Stromal cell of bone marrow (primary cell): ENCODE results near the gene B4GALNT3.

Experiments used
- DNase-seq: peaks from one replicate; pipeline ENCODE4 v3.0.0-alpha.2; 2012; ENCODE audit warnings: low read depth

The B4GALNT3 gene

DNA sequence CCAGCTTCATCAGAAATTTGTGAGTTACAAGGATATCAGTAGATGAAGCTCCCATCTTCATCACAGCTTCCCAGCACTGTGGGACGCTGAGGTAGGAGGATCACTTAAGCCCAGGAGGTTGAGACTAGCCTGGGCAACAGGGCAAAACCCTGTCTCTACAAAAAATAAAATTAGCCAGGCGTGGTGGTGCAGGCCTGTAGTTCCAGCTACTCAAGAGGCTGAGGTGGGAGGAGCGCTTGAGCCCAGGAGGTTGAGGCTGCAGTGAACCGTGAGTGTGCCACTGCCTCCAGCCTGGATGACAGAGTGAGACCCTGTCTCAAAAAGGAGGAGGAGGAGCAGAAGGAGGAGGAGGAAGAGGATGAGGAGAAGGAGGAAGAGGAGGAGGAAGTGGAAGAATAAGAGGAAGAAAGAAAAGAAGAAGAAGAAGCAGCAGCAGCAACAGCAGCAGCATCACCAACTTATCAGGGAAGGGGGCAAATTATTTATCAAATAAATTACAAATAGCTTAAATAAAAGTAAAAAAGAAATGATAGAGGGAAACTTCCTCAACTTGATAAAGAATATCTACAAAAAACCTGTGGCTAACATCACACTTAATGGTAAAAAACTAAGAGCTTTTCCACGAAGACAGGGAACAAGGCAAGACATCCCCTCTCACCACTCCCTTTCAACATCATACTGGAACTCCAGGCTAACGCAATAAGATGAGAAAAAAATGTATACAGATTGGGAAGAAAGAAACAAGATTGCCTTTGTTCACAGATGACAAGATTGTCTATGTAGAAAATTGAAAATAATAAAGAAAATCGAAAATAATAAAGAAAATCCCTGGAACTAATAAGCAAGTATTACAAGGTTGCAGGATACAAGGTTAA is 133.9 kb downstream of the B4GALNT3 start:
- no peak for DNase-seq

DNA sequence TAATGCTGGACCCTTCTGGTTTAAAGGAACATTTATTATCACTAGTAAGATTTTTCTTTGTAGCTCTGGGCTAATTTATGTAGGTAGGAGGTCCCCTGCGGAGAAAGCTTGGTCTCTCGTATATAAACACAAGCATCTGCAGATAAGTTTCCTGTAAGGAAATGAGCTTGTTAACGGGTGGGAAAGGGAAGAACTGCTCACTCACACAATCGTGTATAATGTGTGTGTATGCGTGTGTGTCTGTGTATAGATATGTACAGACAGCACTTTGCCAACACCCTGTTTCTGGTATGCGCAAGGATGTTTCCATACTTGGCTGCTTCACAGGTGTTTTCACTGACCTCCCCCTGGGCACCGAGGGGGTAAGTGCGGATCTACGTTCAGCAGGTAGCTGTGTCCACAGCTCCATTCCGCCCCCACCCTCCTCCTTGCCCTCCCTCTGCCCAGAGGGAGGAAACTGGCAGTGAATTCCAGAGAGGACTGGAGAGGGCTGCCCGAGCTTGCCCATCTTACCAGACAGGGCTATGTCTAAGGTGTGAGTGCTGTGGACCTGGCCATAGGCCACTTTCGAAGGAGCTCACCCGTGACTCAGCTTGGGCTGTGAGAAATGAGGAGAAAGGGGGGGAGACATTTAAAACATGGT is 138.3 kb downstream of the B4GALNT3 start:
- no peak for DNase-seq

DNA sequence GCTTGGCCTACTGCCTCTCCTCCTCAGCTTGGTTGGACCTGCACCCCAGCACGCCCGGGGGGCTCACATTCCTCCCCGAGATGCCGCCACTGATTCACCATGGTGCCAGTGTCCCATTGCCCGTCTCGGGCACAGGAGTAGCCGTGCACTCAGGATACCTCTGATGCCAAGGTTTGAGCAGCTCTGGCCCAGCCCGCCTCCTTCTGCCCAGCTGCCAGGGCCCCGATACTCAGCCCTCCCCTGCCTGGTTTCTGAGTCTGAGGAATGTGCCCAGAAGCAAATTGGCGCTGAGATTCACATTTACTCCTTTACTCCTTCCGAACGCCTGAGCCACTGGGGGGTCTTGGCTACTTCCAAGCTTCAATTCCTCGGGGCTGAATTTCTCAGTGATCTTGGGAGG is 140.0 kb downstream of the B4GALNT3 start:
- DNase-seq: no peak

DNA sequence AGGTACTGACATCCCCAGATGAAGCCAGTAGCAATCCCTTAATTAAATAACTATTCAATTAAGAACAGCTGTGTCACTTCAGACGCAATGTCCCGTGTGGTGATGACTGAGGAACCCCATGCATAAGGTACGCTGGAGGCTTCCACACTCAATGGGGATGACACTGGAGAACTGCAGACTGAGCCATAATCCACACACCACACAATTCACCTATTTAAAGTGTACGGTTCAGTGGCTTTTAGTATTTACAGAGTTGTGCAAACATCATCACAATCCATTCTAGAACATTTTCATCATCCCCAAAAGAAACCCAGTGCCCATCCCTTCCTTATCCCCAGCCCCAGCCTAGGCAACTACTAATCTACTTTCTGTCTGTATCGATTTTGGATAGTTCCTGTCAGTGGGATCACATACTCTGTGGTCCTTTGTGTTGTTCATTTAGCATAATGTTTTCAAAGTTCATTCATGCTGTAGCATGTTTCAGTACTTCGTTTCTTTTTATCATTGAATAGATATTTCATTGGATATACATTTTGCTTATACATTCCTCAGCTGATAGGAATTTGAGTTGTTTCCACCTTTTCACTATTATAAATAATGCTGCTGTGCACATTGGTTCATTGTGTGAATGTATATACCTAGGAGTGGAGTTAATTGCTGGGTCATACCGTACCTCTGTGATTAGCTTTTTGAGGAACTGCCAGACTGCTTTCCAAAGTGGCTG is 142.4 kb downstream of the B4GALNT3 start:
- no peak for DNase-seq

DNA sequence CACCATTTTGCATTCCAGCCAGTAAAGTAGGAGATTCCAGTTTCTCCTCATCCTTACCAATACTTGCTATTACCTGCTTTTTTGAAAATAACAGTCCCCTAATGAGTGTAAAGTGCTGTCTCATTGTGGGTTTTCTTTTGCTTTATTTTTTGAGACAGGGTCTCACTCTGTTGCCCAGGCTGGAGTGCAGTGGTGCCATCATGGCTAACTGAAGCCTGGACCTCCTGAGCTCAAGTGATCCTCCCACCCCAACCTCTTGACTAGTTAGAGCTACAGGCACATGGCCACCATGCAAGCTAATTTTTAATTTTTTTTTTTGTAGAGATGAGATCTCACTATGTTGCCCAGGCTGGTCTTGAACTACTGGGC is 142.9 kb downstream of the B4GALNT3 start:
- DNase-seq: no peak

DNA sequence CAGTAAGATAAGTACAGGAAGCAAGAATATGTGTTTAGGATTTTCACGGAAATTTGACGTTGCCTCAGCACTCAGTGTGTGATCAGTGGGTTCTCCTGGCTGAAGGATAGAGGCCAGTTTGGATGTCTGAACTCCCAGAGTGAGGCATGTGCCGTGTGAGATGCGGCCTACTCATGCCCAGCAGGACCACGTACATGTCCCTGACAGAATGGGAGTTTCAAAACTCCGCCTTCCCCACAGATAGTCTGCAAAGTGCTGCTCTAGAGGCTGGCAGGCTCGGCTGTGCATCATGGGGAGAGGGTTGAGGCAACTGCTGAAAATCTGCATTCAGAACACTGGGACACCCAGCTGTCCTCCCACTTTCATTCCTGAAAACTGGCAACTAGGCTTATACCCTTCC is 145.2 kb downstream of the B4GALNT3 start:
- DNase-seq: no peak

DNA sequence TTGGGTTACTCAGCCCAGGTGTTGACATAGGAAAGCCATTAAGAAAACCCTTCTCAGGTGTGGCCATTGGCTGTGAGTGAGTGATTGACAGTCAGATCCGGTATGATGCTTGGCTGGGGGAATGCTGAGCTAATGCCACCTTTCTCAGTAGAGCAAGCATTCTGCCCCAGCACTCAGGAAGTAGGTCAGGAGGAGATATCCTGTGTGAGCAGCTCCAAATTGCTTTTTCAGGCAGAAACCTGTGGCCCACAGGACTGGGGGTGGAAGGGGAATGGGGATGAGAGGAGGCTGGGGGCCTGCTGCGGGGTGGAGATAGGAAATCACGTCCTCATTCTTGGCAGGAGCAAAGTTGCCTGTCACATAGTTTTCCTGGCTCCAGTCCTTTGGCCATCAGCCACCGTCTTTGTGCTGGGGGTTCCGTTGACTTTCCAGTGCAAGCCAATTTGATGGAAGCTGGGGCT is 147.8 kb downstream of the B4GALNT3 start:
- DNase-seq: no peak

DNA sequence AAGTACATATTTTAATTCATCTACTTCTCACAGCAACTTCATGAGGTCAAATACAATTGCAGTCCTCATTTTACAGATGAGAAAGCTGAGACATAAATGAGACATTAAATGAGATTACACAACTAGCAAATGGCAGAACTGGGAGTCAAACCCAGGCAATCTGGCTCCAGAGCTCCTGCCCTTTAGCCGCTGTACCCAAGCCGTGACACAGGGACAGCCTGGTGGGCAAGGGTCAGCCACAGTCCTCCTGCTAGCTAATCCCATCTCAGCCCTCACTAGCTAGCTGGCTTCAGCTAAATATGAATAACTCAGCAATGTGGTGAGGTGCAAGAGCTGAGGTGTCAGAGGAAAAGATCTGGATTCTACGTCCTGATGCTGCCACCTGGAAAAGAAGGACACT is 148.7 kb downstream of the B4GALNT3 start:
- DNase-seq: no peak

DNA sequence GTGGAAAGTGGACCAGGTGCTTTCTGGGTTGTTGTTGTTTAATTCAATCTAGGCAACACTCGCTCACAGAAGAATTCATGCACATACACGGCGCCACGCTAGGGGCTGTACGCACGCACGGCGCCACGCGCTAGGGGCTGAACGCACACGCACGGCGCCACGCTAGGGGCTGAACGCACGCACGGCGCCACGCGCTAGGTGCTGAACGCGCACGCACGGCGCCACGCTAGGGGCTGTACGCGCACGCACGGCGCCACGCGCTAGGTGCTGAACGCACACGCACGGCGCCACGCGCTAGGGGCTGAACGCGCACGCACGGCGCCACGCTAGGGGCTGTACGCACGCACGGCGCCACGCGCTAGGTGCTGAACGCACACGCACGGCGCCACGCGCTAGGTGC is 149.2 kb downstream of the B4GALNT3 start:
- DNase-seq: no peak

DNA sequence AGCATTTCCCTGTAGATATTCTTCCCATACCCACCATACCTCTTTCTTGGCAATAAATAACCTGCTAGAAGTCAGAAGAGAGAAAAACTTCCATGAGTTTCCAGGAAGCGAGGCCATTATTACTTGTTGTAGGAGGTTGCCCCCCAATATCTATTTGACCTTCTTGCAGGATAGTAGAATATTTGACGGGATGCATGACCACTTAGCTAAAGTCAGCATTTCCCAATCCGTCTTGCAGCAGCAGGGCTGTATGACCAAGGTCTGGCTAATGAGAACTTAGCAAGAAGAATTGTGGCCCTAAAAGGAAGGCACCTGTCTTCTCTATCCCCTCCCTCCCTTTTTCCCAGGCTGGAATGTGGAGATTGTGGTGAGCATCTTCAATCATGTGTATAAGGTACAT is 152.0 kb downstream of the B4GALNT3 start:
- DNase-seq: no peak

DNA sequence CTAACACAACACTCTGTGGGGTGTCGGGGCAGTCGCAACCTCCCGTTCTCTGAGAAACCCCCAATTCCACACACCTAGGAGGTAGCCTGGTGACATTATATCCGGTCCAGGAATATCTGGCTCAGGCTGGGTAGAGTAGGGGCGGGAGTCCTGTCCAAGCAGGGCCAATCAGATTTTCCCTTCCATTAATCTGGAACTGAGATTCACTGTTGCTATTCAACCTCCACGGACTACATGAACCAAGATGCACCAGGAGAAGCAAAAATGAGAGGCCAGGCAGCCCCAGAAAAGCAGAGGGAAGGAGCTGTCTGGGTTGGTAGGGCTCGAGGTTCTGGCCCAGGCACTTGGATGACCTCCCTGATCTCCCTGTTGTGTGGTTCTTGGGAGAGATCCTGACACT is 152.6 kb downstream of the B4GALNT3 start:
- no peak for DNase-seq

DNA sequence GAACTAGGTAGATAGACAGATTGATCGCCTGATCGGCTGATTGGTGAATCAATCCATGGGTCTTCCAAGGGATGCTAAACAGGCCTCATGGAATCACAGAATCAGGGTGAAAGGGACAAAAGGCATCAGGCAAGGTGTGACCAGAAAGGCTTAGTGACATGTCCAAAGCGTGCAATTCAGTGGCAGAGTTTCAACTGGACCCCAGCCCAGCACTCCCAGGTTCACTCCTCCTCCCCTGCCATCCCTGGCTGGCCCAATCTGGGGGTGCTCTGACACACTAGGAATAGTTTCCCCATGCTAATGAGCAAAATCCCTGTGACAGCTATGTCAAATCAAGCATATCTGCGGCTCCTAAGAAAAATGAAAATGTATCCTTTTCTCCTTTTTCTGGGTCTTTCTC is 153.1 kb downstream of the B4GALNT3 start:
- no peak for DNase-seq
